GM12865 (cell line): ENCODE data around the gene PRRT1B.

Experiments
- DNase-seq: peaks from one replicate; pipeline ENCODE4 v3.0.0; 2010; ENCODE audit warnings: low read depth
- H3K4me3 ChIP-seq: 2 replicates; pipeline ENCODE4 v1.5.1; 2011; ENCODE audit warnings: mild to moderate bottlenecking, low read depth, low read length, control low read depth
- TF ChIP-seq, protein P1 (sequence below): IDR thresholded peaks from 2 replicates; pipeline ENCODE4 v1.5.1; 2011; ENCODE audit warnings: low read length, control low read depth, low read depth, inconsistent platforms; ENCODE audit not compliant: insufficient read depth; ENCODE audit errors: missing control alignments

Gene PRRT1B

DNA sequence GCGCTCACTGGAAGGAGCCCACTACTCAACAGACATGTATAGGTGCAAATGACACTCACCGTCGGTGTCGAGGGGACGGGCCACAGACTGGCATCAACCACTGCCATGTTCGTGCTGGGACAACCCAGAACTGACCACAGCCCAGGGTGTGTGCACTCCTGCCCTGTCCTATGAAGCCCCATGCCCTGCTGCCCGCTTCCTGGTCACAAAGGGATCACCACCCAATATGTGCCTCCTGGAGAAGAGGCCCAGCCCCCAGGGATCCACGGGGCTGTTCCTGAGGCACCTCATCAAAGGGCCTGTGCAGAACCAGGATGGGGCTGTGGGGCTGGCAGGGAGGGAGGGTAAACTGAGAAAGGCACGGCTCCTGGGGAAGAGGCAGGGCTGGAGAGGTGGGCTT, 43.1 kb downstream of the PRRT1B start:
- TF ChIP-seq, protein P1, sequence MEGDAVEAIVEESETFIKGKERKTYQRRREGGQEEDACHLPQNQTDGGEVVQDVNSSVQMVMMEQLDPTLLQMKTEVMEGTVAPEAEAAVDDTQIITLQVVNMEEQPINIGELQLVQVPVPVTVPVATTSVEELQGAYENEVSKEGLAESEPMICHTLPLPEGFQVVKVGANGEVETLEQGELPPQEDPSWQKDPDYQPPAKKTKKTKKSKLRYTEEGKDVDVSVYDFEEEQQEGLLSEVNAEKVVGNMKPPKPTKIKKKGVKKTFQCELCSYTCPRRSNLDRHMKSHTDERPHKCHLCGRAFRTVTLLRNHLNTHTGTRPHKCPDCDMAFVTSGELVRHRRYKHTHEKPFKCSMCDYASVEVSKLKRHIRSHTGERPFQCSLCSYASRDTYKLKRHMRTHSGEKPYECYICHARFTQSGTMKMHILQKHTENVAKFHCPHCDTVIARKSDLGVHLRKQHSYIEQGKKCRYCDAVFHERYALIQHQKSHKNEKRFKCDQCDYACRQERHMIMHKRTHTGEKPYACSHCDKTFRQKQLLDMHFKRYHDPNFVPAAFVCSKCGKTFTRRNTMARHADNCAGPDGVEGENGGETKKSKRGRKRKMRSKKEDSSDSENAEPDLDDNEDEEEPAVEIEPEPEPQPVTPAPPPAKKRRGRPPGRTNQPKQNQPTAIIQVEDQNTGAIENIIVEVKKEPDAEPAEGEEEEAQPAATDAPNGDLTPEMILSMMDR: no peak
- no peak for DNase-seq
- H3K4me3 ChIP-seq: no peak overlapping the region

DNA sequence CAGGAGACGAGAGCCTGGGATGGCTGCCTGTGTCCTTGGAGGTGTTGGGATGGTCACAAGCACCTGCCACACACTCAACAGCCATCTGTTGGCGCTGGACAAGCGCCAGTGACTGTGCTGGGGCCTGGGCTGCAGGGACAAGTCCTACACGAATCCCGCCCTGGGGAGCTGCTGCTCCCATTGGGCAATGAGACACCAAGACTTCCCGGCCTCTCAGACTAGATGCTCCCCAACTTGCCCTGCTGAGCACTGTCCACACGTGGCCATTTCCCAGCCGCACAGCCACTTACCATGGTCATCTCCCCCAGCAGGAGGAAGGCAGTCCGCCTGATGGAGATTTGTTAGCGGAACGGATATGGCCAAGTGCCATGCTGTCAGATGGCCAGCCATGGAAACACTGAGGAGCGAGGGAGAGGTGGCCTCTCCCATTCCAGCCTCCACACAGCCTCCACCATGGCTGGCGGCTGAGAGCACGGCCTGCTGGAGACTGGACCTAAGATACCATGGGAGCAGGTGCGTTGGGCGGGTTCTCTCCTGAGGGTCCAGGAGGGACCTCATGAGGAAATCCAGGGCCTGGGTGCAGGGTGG, 43.9 kb downstream of the PRRT1B start:
- DNase-seq: no peak
- no peak overlapping the region for H3K4me3 ChIP-seq
- TF ChIP-seq, protein P1: no peak

- no peak overlapping the region for H3K4me3 ChIP-seq
- TF ChIP-seq, protein P1: no peak
- DNase-seq: no peak
Measured at GRCh38 chr9:131589993-131590392, 44.7 kb downstream of the PRRT1B start.

DNA sequence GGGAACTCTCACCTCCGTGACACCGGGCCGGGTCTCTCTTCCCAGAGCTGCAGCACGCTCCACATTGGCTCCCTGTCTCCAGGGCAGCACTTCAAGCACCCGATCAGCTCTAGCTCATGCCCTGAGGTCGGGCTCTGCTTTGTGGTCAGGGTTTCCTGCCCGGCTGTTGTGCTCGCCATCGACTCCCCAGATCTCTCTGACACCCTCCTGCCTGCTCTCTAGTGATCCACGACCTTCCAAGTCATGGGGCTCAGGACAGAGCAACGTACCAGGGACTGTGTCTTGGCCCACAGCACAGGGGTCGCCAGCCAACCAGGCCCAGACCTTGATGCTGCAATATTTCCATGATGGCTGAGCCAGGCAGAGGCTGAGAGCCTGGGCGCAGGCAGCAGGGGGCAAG, 45.1 kb downstream of the PRRT1B start:
- no peak for DNase-seq
- H3K4me3 ChIP-seq: no peak overlapping the region
- TF ChIP-seq, protein P1: no peak

- DNase-seq: peak; percentile 80
- TF ChIP-seq, protein P1: peak; percentile 67
- H3K4me3 ChIP-seq: no peak overlapping the region
Measured at GRCh38 chr9:131590907-131591844, 45.9 kb downstream of the PRRT1B start.

DNA sequence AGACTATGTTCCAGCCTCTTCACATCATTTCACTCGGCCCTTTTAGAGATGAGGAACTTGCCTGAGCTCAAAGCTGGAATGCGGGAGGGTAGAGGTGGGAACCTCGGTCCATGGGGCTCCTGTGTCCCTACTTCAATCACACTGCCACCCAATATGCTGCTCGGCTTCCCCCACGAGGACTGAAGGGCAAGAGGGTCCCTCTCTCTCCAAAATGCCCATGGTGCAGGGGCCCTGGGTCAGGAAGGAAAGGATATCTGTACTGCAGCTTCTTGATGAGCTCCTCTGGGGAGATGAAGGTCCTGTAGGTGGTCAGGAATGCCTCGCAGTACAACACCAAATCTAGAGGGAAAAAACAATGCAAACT, 46.5 kb downstream of the PRRT1B start:
- no peak overlapping the region for H3K4me3 ChIP-seq
- no peak for DNase-seq
- TF ChIP-seq, protein P1: no peak
